Ishikawa (cell line): ENCODE data around the gene REC8.

ENCODE experiments used
- CEBPB ChIP-seq: IDR thresholded peaks from 2 replicates; pipeline ENCODE4 v1.6.1; 2012
- CREB1 ChIP-seq: IDR thresholded peaks from 2 replicates; pipeline ENCODE4 v1.6.1; 2012; ENCODE audit warnings: low read depth
- EGR1 ChIP-seq: IDR thresholded peaks from 2 replicates; pipeline ENCODE4 v1.6.1; 2012
- EP300 ChIP-seq: IDR thresholded peaks from 2 replicates; pipeline ENCODE4 v1.6.1; 2012; ENCODE audit warnings: borderline replicate concordance
- FOXM1 ChIP-seq: IDR thresholded peaks from 2 replicates; pipeline ENCODE4 v1.6.1; 2012; ENCODE audit warnings: low read depth, borderline replicate concordance
- NFIC ChIP-seq: IDR thresholded peaks from 2 replicates; pipeline ENCODE4 v1.6.1; 2012
- RAD21 ChIP-seq: IDR thresholded peaks from 2 replicates; pipeline ENCODE4 v1.6.1; 2012; ENCODE audit warnings: low read depth
- TAF1 ChIP-seq: IDR thresholded peaks from 2 replicates; pipeline ENCODE4 v1.6.1; 2012; ENCODE audit warnings: low read depth, mild to moderate bottlenecking
- TCF12 ChIP-seq: IDR thresholded peaks from 2 replicates; pipeline ENCODE4 v1.6.1; 2012; ENCODE audit warnings: low read depth
- TEAD4 ChIP-seq: IDR thresholded peaks from 2 replicates; pipeline ENCODE4 v1.6.1; 2012
- YY1 ChIP-seq: IDR thresholded peaks from 2 replicates; pipeline ENCODE4 v1.6.1; 2012; ENCODE audit warnings: low read depth
- ZBTB7A ChIP-seq: IDR thresholded peaks from 2 replicates; pipeline ENCODE4 v1.6.1; 2012; ENCODE audit warnings: low read depth
- TF ChIP-seq, protein P1 (sequence below): IDR thresholded peaks from 2 replicates; pipeline ENCODE4 v1.6.1; 2012
- TF ChIP-seq, protein P2 (sequence below): IDR thresholded peaks from 2 replicates; pipeline ENCODE4 v1.6.1; 2012
- TF ChIP-seq, protein P3 (sequence below): IDR thresholded peaks from 2 replicates; pipeline ENCODE4 v1.6.1; 2012; ENCODE audit warnings: low read depth, mild to moderate bottlenecking

Gene REC8

GRCh38 chr14:24207104-24207551, 35.2 kb downstream of the REC8 start:
- TF ChIP-seq NFIC (no peak), ZBTB7A (no peak), YY1 (no peak), CREB1 (no peak), EGR1 (no peak), RAD21 (no peak), TEAD4 (no peak), FOXM1 (no peak), CEBPB (no peak), TCF12 (no peak), TAF1 (no peak), EP300 (no peak)
- TF ChIP-seq, protein P1, sequence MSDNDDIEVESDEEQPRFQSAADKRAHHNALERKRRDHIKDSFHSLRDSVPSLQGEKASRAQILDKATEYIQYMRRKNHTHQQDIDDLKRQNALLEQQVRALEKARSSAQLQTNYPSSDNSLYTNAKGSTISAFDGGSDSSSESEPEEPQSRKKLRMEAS = no peak
- TF ChIP-seq, protein P2, sequence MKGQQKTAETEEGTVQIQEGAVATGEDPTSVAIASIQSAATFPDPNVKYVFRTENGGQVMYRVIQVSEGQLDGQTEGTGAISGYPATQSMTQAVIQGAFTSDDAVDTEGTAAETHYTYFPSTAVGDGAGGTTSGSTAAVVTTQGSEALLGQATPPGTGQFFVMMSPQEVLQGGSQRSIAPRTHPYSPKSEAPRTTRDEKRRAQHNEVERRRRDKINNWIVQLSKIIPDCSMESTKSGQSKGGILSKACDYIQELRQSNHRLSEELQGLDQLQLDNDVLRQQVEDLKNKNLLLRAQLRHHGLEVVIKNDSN = no peak
- TF ChIP-seq, protein P3, sequence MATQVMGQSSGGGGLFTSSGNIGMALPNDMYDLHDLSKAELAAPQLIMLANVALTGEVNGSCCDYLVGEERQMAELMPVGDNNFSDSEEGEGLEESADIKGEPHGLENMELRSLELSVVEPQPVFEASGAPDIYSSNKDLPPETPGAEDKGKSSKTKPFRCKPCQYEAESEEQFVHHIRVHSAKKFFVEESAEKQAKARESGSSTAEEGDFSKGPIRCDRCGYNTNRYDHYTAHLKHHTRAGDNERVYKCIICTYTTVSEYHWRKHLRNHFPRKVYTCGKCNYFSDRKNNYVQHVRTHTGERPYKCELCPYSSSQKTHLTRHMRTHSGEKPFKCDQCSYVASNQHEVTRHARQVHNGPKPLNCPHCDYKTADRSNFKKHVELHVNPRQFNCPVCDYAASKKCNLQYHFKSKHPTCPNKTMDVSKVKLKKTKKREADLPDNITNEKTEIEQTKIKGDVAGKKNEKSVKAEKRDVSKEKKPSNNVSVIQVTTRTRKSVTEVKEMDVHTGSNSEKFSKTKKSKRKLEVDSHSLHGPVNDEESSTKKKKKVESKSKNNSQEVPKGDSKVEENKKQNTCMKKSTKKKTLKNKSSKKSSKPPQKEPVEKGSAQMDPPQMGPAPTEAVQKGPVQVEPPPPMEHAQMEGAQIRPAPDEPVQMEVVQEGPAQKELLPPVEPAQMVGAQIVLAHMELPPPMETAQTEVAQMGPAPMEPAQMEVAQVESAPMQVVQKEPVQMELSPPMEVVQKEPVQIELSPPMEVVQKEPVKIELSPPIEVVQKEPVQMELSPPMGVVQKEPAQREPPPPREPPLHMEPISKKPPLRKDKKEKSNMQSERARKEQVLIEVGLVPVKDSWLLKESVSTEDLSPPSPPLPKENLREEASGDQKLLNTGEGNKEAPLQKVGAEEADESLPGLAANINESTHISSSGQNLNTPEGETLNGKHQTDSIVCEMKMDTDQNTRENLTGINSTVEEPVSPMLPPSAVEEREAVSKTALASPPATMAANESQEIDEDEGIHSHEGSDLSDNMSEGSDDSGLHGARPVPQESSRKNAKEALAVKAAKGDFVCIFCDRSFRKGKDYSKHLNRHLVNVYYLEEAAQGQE = no peak

DNA sequence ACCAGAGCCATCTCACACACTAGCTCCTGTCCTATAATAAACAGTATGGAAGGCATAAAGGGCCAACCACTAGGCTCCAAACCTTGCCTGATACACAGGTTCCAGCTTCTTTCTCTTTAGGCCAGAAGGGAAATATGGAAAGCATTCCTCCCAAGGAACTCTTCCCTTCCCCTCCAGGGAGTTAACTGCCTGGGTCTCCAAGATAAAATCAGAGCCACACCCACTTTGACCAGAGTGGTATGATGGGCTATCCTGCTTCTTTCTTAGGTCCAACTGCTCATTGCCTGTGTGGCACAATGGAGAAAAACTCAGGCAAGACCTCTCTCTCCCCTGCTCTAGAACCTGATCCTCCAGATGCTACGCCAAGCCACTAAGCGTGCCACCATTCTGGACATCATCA, 35.7 kb downstream of the REC8 start:
- TF ChIP-seq FOXM1 (no peak), TEAD4 (no peak), CEBPB (no peak), TCF12 (no peak), YY1 (no peak), EP300 (no peak), ZBTB7A (no peak), NFIC (no peak), EGR1 (no peak), TAF1 (no peak), CREB1 (no peak), RAD21 (no peak)
- TF ChIP-seq, protein P3 = no peak
- TF ChIP-seq, protein P2 = no peak

DNA sequence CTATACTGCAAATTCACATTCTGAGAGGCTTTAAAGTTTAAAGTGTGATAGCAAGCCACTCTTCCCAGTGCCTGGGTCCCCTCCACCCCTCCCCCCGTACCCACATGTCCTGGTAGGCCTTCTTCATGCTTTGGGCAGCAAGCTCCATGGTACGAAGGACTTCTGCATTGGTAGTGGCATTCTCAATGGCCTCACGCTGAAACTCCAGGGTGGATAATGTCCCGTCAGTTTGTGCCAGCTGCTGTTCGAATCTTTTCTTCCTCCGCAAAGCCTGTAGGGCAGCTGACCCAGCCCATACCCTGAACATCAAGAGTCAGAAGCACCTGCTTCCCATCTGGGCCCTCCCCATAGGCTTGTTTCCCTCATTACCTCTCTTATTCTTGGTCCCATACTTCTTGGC, 39.4 kb downstream of the REC8 start:
- TF ChIP-seq EGR1 (no peak), EP300 (no peak), FOXM1 (no peak), CEBPB (no peak), YY1 (no peak), NFIC (no peak), TCF12 (no peak), ZBTB7A (no peak), RAD21 (no peak), CREB1 (no peak), TEAD4 (no peak), TAF1 (no peak)
- TF ChIP-seq, protein P2 = no peak
- TF ChIP-seq, protein P3 = no peak
- TF ChIP-seq, protein P1 = no peak
